CD4-positive, CD25-positive, alpha-beta regulatory T cell (primary cell): Measurements from ENCODE around the gene FBXW9. TPM values are rescaled to one million over a fixed set of nuclear protein-coding genes. Genes with fewer than 3 reads are reported as not detected.
A peak's percentile ranks its signal among the peaks of the same experiment; 100 is the strongest.
"Not testable (repeated sequence)": the region's sequence is repeated elsewhere in the genome, so short reads cannot be mapped to it uniquely, and the experiment has no call there.

Experiments used
- ATAC-seq, 2 donors: fragments of 150-1000 bp; cut with Tn5 transposase; one replicate each; pipeline ENCODE4 v1.10.0; 2021; ENCODE audit warnings: low read depth in 2 of 2, moderate number of reproducible peaks in 2 of 2, moderate library complexity in 1 of 2
- DNase-seq, 3 donors: peaks; one replicate each; pipeline versions ENCODE4 v3.0.0 to v3.0.0-alpha.2; 2012 to 2022; ENCODE audit warnings: mixed read lengths in 1 of 3
- H3K27ac ChIP-seq: one replicate; pipeline ENCODE4 v1.7.0; 2013; ENCODE audit warnings: mild to moderate bottlenecking, low read length; ENCODE audit not compliant: insufficient read depth, poor library complexity, severe bottlenecking
- H3K27me3 ChIP-seq: one replicate; pipeline ENCODE4 v1.7.0; 2013; ENCODE audit warnings: low read length; ENCODE audit not compliant: control insufficient read depth, insufficient read depth
- H3K36me3 ChIP-seq: one replicate; pipeline ENCODE4 v1.7.0; 2013; ENCODE audit warnings: mild to moderate bottlenecking, low read length, moderate library complexity; ENCODE audit not compliant: control insufficient read depth, insufficient read depth
- H3K4me1 ChIP-seq: 2 replicates; pipeline ENCODE4 v1.7.0; 2013; ENCODE audit warnings: mild to moderate bottlenecking, low read length; ENCODE audit not compliant: insufficient read depth, control insufficient read depth, poor library complexity, severe bottlenecking
- H3K4me3 ChIP-seq: one replicate; pipeline ENCODE4 v1.7.0; 2013; ENCODE audit warnings: low read depth, mild to moderate bottlenecking, low read length, moderate library complexity
- H3K9me3 ChIP-seq, 2 experiments: 1 replicate in 1 of 2; 2 replicates in 1 of 2; pipeline ENCODE4 v1.7.0; 2013; ENCODE audit warnings: low read length in 2 of 2, mild to moderate bottlenecking in 1 of 2, moderate library complexity in 1 of 2; ENCODE audit not compliant: control insufficient read depth in 2 of 2
- H3K27ac Mint-ChIP-seq, 3 donors: one replicate each; pipeline ENCODE4 v1.8.0; 2020 to 2022; ENCODE audit warnings: mild to moderate bottlenecking in 3 of 3, mixed read lengths in 3 of 3, moderate library complexity in 2 of 3
- H3K27me3 Mint-ChIP-seq: one replicate; pipeline ENCODE4 v1.8.0; 2022; ENCODE audit warnings: mild to moderate bottlenecking, mixed read lengths
- H3K36me3 Mint-ChIP-seq: one replicate; pipeline ENCODE4 v1.8.0; 2020; ENCODE audit warnings: mixed read lengths
- H3K4me1 Mint-ChIP-seq, 4 donors: one replicate each; pipeline ENCODE4 v1.8.0; 2020 to 2022; ENCODE audit warnings: mixed read lengths in 4 of 4, mild to moderate bottlenecking in 1 of 4
- H3K4me3 Mint-ChIP-seq, 4 donors: one replicate each; pipeline ENCODE4 v1.8.0; 2020 to 2022; ENCODE audit warnings: mild to moderate bottlenecking in 4 of 4, mixed read lengths in 4 of 4, moderate library complexity in 3 of 4
- H3K9me3 Mint-ChIP-seq, 7 donors: one replicate each; pipeline ENCODE4 v1.8.0; 2020 to 2022; ENCODE audit warnings: mixed read lengths in 7 of 7, mild to moderate bottlenecking in 3 of 7, moderate library complexity in 2 of 7
- polyA plus RNA-seq, 4 donors: library from polyadenylated mRNA; unstranded; fragments of 300-500 nt; fragmentation: Illumina TruSeq; gene quantifications; one replicate each; pipeline ENCODE4 v1.2.3, GENCODE V29; 2021
- total RNA-seq: library from RNA; stranded (reverse); gene quantifications from one replicate; pipeline ENCODE4 v1.2.3, GENCODE V29; 2022

Gene FBXW9
- total and polyA plus RNA-seq, 5 donors from 2014 or later, result 1.7 to 8.1 (median 6.5) TPM

GRCh38 chr19:12721656-12722565 is 25.5 kb upstream of the FBXW9 start:
- peak overlapping the region; percentile 62 for H3K4me3 ChIP-seq
- peaks cover 3% of the 10 kb centered on the region for H3K36me3 Mint-ChIP-seq
- H3K9me3 Mint-ChIP-seq, result peaks cover 0 to 4% (median 0%) of the 10 kb centered on the region in 7 donors
- H3K27me3 ChIP-seq, result no peaks in the 10 kb centered on the region
- peak overlapping the region; percentile 93 to 97 (median 94) for H3K4me3 Mint-ChIP-seq
- H3K27ac Mint-ChIP-seq, result peak overlapping the region; percentile 92 to 97 (median 95)
- H3K9me3 ChIP-seq, result no peaks in the 10 kb centered on the region
- peak; percentile 48 to 63 (median 48) for DNase-seq
- peaks cover 7% of the 10 kb centered on the region for H3K36me3 ChIP-seq
- peaks cover 34% of the 10 kb centered on the region for H3K4me1 ChIP-seq
- peak in 1 of 2 donors; percentile 25 for ATAC-seq
- peak overlapping the region; percentile 86 for H3K27ac ChIP-seq
- peaks cover 7% of the 10 kb centered on the region for H3K27me3 Mint-ChIP-seq
- H3K4me1 Mint-ChIP-seq, result peaks cover 9 to 50% (median 33%) of the 10 kb centered on the region in 4 donors

- Mint-ChIP-seq H3K9me3 (peaks cover 0 to 4% (median 0%) of the 10 kb centered on the region in 7 donors), H3K27me3 (peaks cover 7% of the 10 kb centered on the region), H3K4me1 (peaks cover 4 to 49% (median 35%) of the 10 kb centered on the region in 4 donors), H3K36me3 (peaks cover 5% of the 10 kb centered on the region), H3K4me3 (peak overlapping the region; percentile 90 to 97 (median 94)), H3K27ac (peak overlapping the region; percentile 92 to 97 (median 95))
- ATAC-seq (no peak), DNase-seq (peak in 1 of 3 donors; percentile 51)
- peak overlapping the region; percentile 62 for H3K4me3 ChIP-seq
- peaks cover 34% of the 10 kb centered on the region for H3K4me1 ChIP-seq
- H3K9me3 ChIP-seq, result no peaks in the 10 kb centered on the region
- H3K36me3 ChIP-seq, result peaks cover 7% of the 10 kb centered on the region
- H3K27ac ChIP-seq, result peak overlapping the region; percentile 86
- no peaks in the 10 kb centered on the region for H3K27me3 ChIP-seq
Observed at GRCh38 chr19:12720851-12721655, 24.6 kb upstream of the FBXW9 start.

DNA sequence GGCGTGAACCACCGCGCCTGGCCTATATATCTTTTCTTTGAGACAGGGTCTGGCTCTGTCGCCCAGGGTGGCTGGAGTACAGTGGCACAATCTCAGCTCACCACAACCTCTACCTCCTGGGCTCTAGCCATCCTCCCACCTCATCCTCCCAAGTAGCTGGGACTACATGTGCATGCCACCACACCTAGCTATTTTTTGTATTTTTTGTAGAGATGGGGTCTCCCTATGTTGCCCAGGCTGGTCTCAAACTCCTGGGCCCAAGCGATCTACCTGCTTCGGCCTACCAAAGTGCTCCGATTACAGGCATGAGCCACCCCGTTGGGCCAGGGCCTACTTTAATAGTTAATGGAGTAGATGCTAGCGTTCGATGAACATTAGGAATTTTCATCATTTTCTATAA is 23.9 kb upstream of the FBXW9 start:
- Histone ChIP-seq H3K9me3 (no peaks in the 10 kb centered on the region), H3K4me1 (peaks cover 34% of the 10 kb centered on the region), H3K27me3 (no peaks in the 10 kb centered on the region), H3K36me3 (peaks cover 8% of the 10 kb centered on the region), H3K27ac (peak overlapping the region; percentile 23), H3K4me3 (peak overlapping the region; percentile 37)
- DNase-seq (no peak), ATAC-seq (no peak)
- H3K36me3 Mint-ChIP-seq, result peaks cover 9% of the 10 kb centered on the region
- H3K27me3 Mint-ChIP-seq, result peaks cover 7% of the 10 kb centered on the region
- peak overlapping the region; percentile 38 to 93 (median 84) for H3K27ac Mint-ChIP-seq
- peaks cover 4 to 49% (median 35%) of the 10 kb centered on the region in 4 donors for H3K4me1 Mint-ChIP-seq
- peak overlapping the region; percentile 85 to 93 (median 90) for H3K4me3 Mint-ChIP-seq
- peaks cover 0 to 4% (median 0%) of the 10 kb centered on the region in 7 donors for H3K9me3 Mint-ChIP-seq

GRCh38 chr19:12715929-12716328 is 19.5 kb upstream of the FBXW9 start:
- ATAC-seq, result no peak

GRCh38 chr19:12715102-12715501 is 18.7 kb upstream of the FBXW9 start:
- Mint-ChIP-seq H3K9me3 (no peaks in the 10 kb centered on the region), H3K36me3 (peaks cover 20% of the 10 kb centered on the region), H3K4me3 (no peak overlapping the region), H3K27me3 (no peaks in the 10 kb centered on the region), H3K4me1 (peaks cover 0 to 16% (median 4%) of the 10 kb centered on the region in 4 donors), H3K27ac (no peak overlapping the region)
- Histone ChIP-seq H3K27me3 (no peaks in the 10 kb centered on the region), H3K9me3 (no peaks in the 10 kb centered on the region), H3K4me3 (no peak overlapping the region), H3K36me3 (peaks cover 41% of the 10 kb centered on the region), H3K4me1 (no peaks in the 10 kb centered on the region), H3K27ac (no peak overlapping the region)
- ATAC-seq, result no peak
- DNase-seq, result no peak

More at GRCh38 chr19:12715929-12716328, 19.5 kb upstream of the FBXW9 start:
- no peak overlapping the region for H3K27ac ChIP-seq
- Mint-ChIP-seq H3K27me3 (no peaks in the 10 kb centered on the region), H3K4me1 (peaks cover 0 to 23% (median 10%) of the 10 kb centered on the region in 4 donors), H3K4me3 (no peak overlapping the region), H3K9me3 (no peaks in the 10 kb centered on the region), H3K36me3 (peaks cover 15% of the 10 kb centered on the region), H3K27ac (no peak overlapping the region)
- DNase-seq, result no peak
- H3K4me1 ChIP-seq, result peaks cover 7% of the 10 kb centered on the region
- H3K4me3 ChIP-seq, result no peak overlapping the region
- no peaks in the 10 kb centered on the region for H3K9me3 ChIP-seq
- H3K36me3 ChIP-seq, result peaks cover 36% of the 10 kb centered on the region
- no peaks in the 10 kb centered on the region for H3K27me3 ChIP-seq

- not testable (repeated sequence) for H3K4me1 Mint-ChIP-seq, H3K9me3 Mint-ChIP-seq, H3K27ac ChIP-seq, H3K4me1 ChIP-seq, H3K27me3 Mint-ChIP-seq, H3K4me3 Mint-ChIP-seq, H3K9me3 ChIP-seq, H3K27me3 ChIP-seq, DNase-seq, H3K27ac Mint-ChIP-seq, H3K4me3 ChIP-seq, ATAC-seq
- peaks cover 40% of the 10 kb centered on the region for H3K36me3 ChIP-seq
- H3K36me3 Mint-ChIP-seq, result peaks cover 21% of the 10 kb centered on the region
Observed at GRCh38 chr19:12713304-12713703, 16.9 kb upstream of the FBXW9 start.

DNA sequence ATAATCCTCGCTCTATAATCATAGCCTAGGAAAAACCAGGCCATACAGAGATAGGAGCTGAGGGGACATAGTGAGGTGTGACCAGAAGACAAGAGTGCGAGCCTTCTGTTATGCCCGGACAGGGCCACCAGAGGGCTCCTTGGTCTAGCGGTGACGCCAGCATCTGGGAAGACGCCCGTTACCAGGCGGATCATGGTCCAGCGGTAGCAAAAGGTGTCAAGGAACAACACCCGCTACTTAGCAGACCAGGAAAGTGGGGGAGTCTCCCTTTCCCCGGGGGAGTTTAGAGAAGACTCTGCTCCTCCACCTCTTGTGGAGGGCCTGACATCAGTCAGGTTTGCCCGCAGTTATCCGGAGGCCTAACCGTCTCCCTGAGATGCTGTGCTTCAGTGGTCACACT is 15.6 kb upstream of the FBXW9 start:
- H3K27me3 ChIP-seq, H3K27me3 Mint-ChIP-seq, H3K9me3 ChIP-seq, H3K27ac ChIP-seq, H3K4me1 Mint-ChIP-seq, DNase-seq, H3K27ac Mint-ChIP-seq, H3K4me1 ChIP-seq, H3K4me3 Mint-ChIP-seq, H3K9me3 Mint-ChIP-seq, H3K4me3 ChIP-seq, ATAC-seq: not testable (repeated sequence)
- H3K36me3 Mint-ChIP-seq, result peaks cover 21% of the 10 kb centered on the region
- peaks cover 39% of the 10 kb centered on the region for H3K36me3 ChIP-seq
